Measurements from ENCODE around the gene ZNF184. TPM values are rescaled to one million over a fixed set of nuclear protein-coding genes. Genes with fewer than 3 reads are reported as not detected.

ZNF184 gene
- total and polyA plus RNA-seq, 8 donors: 1.8 to 21.0 (median 4.5) TPM; not detected in 1

DNA sequence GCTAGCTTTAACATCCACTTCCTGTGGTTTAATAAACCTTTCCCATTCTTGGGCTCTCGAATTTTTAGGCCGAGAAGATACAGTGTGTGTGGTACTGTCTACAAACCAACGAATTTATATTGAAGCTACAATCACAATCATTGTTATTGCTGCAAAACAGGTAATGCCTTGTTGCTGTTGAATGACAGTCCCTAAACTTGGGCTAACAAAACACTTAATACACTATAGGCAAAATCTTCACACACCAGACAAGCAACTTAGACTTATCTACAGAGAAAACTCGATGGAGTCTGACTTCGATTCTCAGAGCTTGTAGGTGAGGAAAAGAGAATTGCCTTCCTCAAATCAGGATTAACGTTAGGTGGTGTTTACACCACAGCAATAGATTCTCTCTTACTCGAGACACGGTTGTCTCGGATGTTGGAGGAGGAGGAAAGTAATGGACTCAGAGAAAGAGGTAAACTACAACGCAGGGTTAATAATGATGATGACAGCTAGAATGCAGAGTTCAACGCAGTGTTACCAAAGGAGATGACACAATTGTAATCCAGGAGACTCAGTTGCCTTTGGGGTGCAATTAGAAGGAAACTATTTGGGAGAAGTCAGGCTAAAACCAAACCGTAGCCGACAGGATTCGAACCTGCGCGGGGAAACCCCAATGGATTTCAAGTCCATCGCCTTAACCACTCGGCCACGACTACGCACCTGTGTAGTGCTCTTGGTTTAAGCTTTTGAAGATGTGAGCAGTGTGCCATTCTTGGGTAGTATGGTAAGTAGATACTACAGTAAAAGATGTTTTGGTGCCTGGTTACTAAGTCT is 32.5 kb upstream of the ZNF184 start:
- intact Hi-C loops (cut with DNase I; ENCODE audit: low total_unique reads): no loop called here
- peaks cover 0 to 42% (median 15%) of the 10 kb centered on the region in 3 donors for H3K27me3 ChIP-seq
- H3K36me3 ChIP-seq: no peaks in the 10 kb centered on the region
- peaks cover 0 to 20% (median 13%) of the 10 kb centered on the region in 4 donors for H3K4me1 ChIP-seq
- H3K27ac ChIP-seq: no peak overlapping the region
- H3K4me3 ChIP-seq: no peak overlapping the region
- TF ChIP-seq POLR2A (IDR thresholded peaks at IDR 0.05) (no peak), POLR2AphosphoS5 (IDR thresholded peaks at IDR 0.05) (no peak), EP300 (IDR thresholded peaks at IDR 0.05) (no peak)
- TF ChIP-seq, protein P1, sequence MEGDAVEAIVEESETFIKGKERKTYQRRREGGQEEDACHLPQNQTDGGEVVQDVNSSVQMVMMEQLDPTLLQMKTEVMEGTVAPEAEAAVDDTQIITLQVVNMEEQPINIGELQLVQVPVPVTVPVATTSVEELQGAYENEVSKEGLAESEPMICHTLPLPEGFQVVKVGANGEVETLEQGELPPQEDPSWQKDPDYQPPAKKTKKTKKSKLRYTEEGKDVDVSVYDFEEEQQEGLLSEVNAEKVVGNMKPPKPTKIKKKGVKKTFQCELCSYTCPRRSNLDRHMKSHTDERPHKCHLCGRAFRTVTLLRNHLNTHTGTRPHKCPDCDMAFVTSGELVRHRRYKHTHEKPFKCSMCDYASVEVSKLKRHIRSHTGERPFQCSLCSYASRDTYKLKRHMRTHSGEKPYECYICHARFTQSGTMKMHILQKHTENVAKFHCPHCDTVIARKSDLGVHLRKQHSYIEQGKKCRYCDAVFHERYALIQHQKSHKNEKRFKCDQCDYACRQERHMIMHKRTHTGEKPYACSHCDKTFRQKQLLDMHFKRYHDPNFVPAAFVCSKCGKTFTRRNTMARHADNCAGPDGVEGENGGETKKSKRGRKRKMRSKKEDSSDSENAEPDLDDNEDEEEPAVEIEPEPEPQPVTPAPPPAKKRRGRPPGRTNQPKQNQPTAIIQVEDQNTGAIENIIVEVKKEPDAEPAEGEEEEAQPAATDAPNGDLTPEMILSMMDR (IDR thresholded peaks at IDR 0.05): no peak
- 26 to 33% (median 30%) methylated on average over 20 of the region's 20 CpGs for WGBS, 5 donors
- DNase-seq: peak in 1 of 2 donors; percentile 48
- no peaks in the 10 kb centered on the region for H3K9me3 ChIP-seq

DNA sequence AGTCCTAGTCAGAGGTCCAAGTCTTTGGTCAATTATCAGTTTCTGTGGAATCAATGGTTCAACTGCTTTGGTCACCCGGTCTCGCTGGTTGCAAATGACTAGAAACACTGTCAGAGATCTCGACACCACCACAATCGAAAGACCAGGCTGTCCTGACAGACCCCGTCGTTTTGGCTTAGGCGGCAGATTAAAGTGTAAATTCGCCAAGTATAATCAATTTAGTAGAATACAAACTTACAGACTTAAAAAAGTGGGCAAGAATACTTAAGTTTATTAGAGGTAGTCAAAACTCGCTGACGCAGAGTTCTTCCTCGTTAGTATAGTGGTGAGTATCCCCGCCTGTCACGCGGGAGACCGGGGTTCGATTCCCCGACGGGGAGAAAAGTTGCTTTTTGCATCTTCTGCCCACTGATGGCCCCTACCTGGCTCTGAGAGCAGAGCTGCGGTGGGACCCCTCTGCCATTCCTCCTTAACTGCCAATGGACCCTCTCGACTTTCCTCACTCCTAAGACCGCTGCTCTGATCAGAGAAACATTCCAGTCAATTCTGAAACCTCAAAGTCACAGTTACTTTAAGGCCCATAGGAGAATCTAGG is 30.6 kb upstream of the ZNF184 start:
- Histone ChIP-seq H3K27me3 (peaks cover 0 to 43% (median 11%) of the 10 kb centered on the region in 3 donors), H3K4me1 (peaks cover 0 to 20% (median 13%) of the 10 kb centered on the region in 4 donors), H3K27ac (peak overlapping the region in 3 of 5 donors; percentile 21 to 60 (median 54)), H3K9me3 (no peaks in the 10 kb centered on the region), H3K4me3 (peak overlapping the region; percentile 25 to 50 (median 43)), H3K36me3 (no peaks in the 10 kb centered on the region)
- peak; percentile 43 to 86 for DNase-seq
- TF ChIP-seq, protein P1 (IDR thresholded peaks at IDR 0.05): no peak
- TF ChIP-seq EP300 (IDR thresholded peaks at IDR 0.05) (no peak), POLR2A (IDR thresholded peaks at IDR 0.05) (no peak), POLR2AphosphoS5 (IDR thresholded peaks at IDR 0.05) (no peak)
- intact Hi-C loops (cut with DNase I; ENCODE audit: low total_unique reads): no loop called here
- WGBS, 5 donors: 4 to 6% (median 5%) methylated on average over 21 of the region's 21 CpGs

DNA sequence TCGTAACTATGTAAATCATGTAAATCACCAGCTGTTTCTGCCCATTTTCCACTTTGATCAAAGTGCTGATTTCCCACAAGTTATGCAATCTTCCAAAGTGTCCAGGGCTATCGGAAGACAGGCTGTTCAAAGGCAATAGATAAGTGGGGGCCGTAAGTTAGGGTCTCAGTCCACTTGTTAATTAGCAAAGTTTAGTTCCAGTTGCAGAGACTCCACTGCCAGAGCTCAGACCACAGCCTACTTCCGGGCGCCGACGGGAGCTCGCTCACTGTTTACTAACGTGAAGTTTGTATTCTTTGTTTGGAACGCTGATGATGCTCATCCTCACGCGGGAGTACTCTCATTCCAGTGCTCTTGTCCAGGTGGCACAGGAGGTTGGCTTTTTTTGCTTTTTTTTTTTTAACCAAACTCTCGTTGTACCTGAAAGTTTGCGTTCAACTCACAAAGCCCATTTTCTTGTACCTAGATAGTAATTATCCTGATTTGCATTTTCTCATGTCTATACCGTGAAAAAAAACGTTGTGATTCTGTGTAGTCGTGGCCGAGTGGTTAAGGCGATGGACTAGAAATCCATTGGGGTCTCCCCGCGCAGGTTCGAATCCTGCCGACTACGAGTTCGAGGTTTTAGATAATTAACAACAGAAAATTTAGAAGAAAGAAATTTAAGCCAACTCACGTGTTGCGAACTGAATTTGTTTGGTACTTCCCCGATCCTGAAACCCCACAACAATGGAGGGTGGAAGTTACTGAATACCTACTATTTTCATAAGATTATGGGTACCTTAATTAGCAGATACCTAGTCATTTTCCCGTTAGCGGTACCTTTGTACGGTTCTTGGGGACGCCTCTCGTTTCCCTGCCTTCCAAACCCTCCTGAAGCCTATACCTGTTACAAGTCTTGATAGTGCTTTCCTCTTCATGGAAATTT is 29.9 kb upstream of the ZNF184 start:
- H3K27me3 ChIP-seq: peaks cover 0 to 49% (median 15%) of the 10 kb centered on the region in 3 donors
- intact Hi-C loops (cut with DNase I; ENCODE audit: low total_unique reads): no loop called here
- TF ChIP-seq EP300 (IDR thresholded peaks at IDR 0.05) (no peak), POLR2A (IDR thresholded peaks at IDR 0.05) (no peak), POLR2AphosphoS5 (IDR thresholded peaks at IDR 0.05) (no peak)
- TF ChIP-seq, protein P1 (IDR thresholded peaks at IDR 0.05): no peak
- H3K27ac ChIP-seq: peak overlapping the region in 3 of 5 donors; percentile 21 to 60 (median 54)
- peaks cover 0 to 20% (median 13%) of the 10 kb centered on the region in 4 donors for H3K4me1 ChIP-seq
- H3K36me3 ChIP-seq: no peaks in the 10 kb centered on the region
- WGBS, 5 donors: 0 to 2% (median 1%) methylated on average over 32 to 33 of the region's 33 CpGs
- peak; percentile 35 to 73 for DNase-seq
- H3K9me3 ChIP-seq: no peaks in the 10 kb centered on the region
- peak overlapping the region; percentile 25 to 50 (median 43) for H3K4me3 ChIP-seq

DNA sequence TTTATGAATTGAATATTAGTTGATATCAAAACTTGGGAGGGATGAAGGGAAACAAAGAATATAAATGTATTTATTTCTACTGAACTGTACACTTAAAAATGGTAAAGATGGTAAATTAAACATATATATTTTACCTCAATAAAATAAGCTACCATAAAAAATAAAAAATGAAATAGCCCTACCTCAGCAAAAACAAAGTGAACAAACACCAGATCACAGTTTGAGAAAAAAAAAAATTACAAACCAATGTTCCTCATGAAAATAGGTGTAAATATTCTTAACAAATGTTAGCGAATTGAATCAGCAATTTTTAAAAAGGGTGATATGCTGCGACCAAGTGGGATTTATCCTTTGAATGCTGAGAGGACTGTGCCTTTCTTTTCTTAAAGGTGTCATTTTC is 28.3 kb upstream of the ZNF184 start:
- TF ChIP-seq POLR2A (IDR thresholded peaks at IDR 0.05): no peak
- TF ChIP-seq POLR2AphosphoS5 (IDR thresholded peaks at IDR 0.05): no peak
- TF ChIP-seq, protein P1 (IDR thresholded peaks at IDR 0.05): no peak
- no peak for TF ChIP-seq EP300 (IDR thresholded peaks at IDR 0.05)
- no peak overlapping the region for H3K4me3 ChIP-seq
- no peak for DNase-seq
- H3K9me3 ChIP-seq: no peaks in the 10 kb centered on the region
- peaks cover 0 to 20% (median 13%) of the 10 kb centered on the region in 4 donors for H3K4me1 ChIP-seq
- intact Hi-C loops (cut with DNase I; ENCODE audit: low total_unique reads): no loop called here
- WGBS, 5 donors: 65 to 77% (median 73%) methylated on average over 2 of the region's 2 CpGs
- H3K27me3 ChIP-seq: peaks cover 0 to 63% (median 13%) of the 10 kb centered on the region in 3 donors
- H3K36me3 ChIP-seq: no peaks in the 10 kb centered on the region
- no peak overlapping the region for H3K27ac ChIP-seq

All from stomach (tissue), 9 donors.